Neuronal stem cell (in vitro differentiated cells): ENCODE data around the gene FBXW11.

ENCODE experiments used
- DNase-seq: peaks from one replicate; pipeline ENCODE4 v3.0.0-alpha.2; 2013; ENCODE audit warnings: low spot score
- H2AFZ ChIP-seq: one replicate; pipeline ENCODE4 v1.6.1; 2013; ENCODE audit warnings: mild to moderate bottlenecking, low read length, inconsistent platforms
- H2AK5ac ChIP-seq: 2 replicates; pipeline ENCODE4 v1.6.1; 2013; ENCODE audit warnings: low read depth, mild to moderate bottlenecking, inconsistent platforms, low read length, moderate library complexity, mixed read lengths
- H2BK120ac ChIP-seq: 2 replicates; pipeline ENCODE4 v1.6.1; 2013; ENCODE audit warnings: low read depth, mild to moderate bottlenecking, inconsistent platforms, low read length, moderate library complexity, mixed read lengths
- H2BK12ac ChIP-seq: one replicate; pipeline ENCODE4 v1.6.1; 2013; ENCODE audit warnings: low read length, inconsistent platforms
- H2BK15ac ChIP-seq: 2 replicates; pipeline ENCODE4 v1.6.1; 2013; ENCODE audit warnings: mild to moderate bottlenecking, low read length, inconsistent platforms, mixed read lengths
- H2BK5ac ChIP-seq: one replicate; pipeline ENCODE4 v1.6.1; 2013; ENCODE audit warnings: inconsistent platforms, mild to moderate bottlenecking, low read length, moderate library complexity
- H3K14ac ChIP-seq: one replicate; pipeline ENCODE4 v1.6.1; 2013; ENCODE audit warnings: low read length, inconsistent platforms
- H3K18ac ChIP-seq: 2 replicates; pipeline ENCODE4 v1.6.1; 2013; ENCODE audit warnings: low read length, inconsistent platforms
- H3K23ac ChIP-seq: 2 replicates; pipeline ENCODE4 v1.6.1; 2013; ENCODE audit warnings: low read depth, mild to moderate bottlenecking, mixed read lengths, low read length, inconsistent platforms; ENCODE audit not compliant: poor library complexity
- H3K27ac ChIP-seq: replicated peaks from 3 replicates; pipeline ENCODE4 v1.5.1; 2013; ENCODE audit warnings: low read length, inconsistent platforms
- H3K27me3 ChIP-seq, 3 experiments: 2 replicates each; pipeline ENCODE4 v1.6.1; 2013; ENCODE audit warnings: low read length in 3 of 3, mild to moderate bottlenecking in 2 of 3, inconsistent platforms in 1 of 3, low read depth in 1 of 3, mixed read lengths in 1 of 3, moderate library complexity in 1 of 3; ENCODE audit not compliant: control insufficient read depth in 3 of 3, insufficient read depth in 3 of 3
- H3K36me3 ChIP-seq, 2 donors: replicated peaks in 1 of 2; 2 replicates each; pipeline ENCODE4 v1.6.1; 2013; ENCODE audit warnings: low read length in 2 of 2; ENCODE audit not compliant: control insufficient read depth in 2 of 2, insufficient read depth in 2 of 2
- H3K4ac ChIP-seq: 2 replicates; pipeline ENCODE4 v1.6.1; 2013; ENCODE audit warnings: inconsistent platforms, mild to moderate bottlenecking, low read length, moderate library complexity
- H3K4me1 ChIP-seq, 2 donors: 1 replicate in 1 of 2; 2 replicates in 1 of 2; pipeline ENCODE4 v1.6.1; 2013; ENCODE audit warnings: low read length in 2 of 2, low read depth in 1 of 2; ENCODE audit not compliant: control insufficient read depth in 2 of 2, insufficient read depth in 1 of 2
- H3K4me2 ChIP-seq: one replicate; pipeline ENCODE4 v1.6.1; 2013; ENCODE audit warnings: mild to moderate bottlenecking, low read length, inconsistent platforms; ENCODE audit not compliant: insufficient read depth, poor library complexity, severe bottlenecking
- H3K4me3 ChIP-seq, 2 donors: 2 replicates each; pipeline ENCODE4 v1.5.1; 2013; ENCODE audit warnings: low read length in 2 of 2, mild to moderate bottlenecking in 2 of 2, inconsistent platforms in 1 of 2, moderate library complexity in 1 of 2
- H3K79me1 ChIP-seq: one replicate; pipeline ENCODE4 v1.6.1; 2013; ENCODE audit warnings: low read depth, mild to moderate bottlenecking, inconsistent platforms, low read length, moderate library complexity
- H3K9ac ChIP-seq: one replicate; pipeline ENCODE4 v1.6.1; 2013; ENCODE audit warnings: mild to moderate bottlenecking, low read depth, low read length, inconsistent platforms; ENCODE audit not compliant: poor library complexity
- H3K9me3 ChIP-seq, 2 donors: replicated peaks in 1 of 2; 2 replicates each; pipeline versions ENCODE3 to v1.6.1; 2013; ENCODE audit warnings: low read length in 2 of 2, mild to moderate bottlenecking in 2 of 2, inconsistent platforms in 1 of 2, low read depth in 1 of 2, mixed read lengths in 1 of 2, moderate library complexity in 1 of 2; ENCODE audit not compliant: control insufficient read depth in 2 of 2, insufficient read depth in 1 of 2
- H4K8ac ChIP-seq: one replicate; pipeline ENCODE4 v1.6.1; 2013; ENCODE audit warnings: low read depth, mild to moderate bottlenecking, inconsistent platforms, low read length, moderate library complexity
- H4K91ac ChIP-seq: one replicate; pipeline ENCODE4 v1.6.1; 2013; ENCODE audit warnings: low read length, low read depth, mild to moderate bottlenecking, inconsistent platforms; ENCODE audit not compliant: poor library complexity
- WGBS, 2 donors: extraction: QIAGEN DNeasy Blood & Tissue Kit; methylation state at CpG; one replicate each; pipeline ENCODE4 v1.1.7; 2013; ENCODE audit warnings: missing lambda C conversion rate in 2 of 2, mixed read lengths in 1 of 2; ENCODE audit not compliant: insufficient read length in 2 of 2, insufficient replicate concordance in 1 of 2; ENCODE audit errors: extremely low coverage in 2 of 2; 5-methylcytosine and 5-hydroxymethylcytosine counted together

The FBXW11 gene

DNA sequence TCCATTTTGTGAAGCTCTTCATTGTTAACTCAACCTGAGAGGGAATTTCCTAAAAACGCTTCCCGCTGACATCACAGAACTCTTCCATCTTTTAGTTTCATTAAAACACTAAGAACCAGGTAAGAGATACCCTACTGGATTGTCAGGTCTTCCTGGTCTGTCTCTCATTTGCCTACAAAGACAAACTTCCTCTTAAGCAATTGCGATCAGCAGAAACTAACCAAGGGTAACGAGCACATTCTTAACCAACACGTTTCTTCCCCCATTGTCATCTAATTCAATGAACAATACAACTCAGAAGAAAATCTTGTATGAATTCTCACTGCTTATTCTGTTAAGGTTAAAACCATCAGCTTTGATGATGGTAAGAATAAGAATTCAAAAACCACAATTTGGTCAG, 6.6 kb downstream of the FBXW11 start:
- Histone ChIP-seq H2BK5ac (no peak overlapping the region), H3K79me1 (peaks cover 6% of the 10 kb centered on the region), H3K23ac (no peak overlapping the region), H3K4me1 (peaks cover 3 to 6% of the 10 kb centered on the region in 2 donors), H2BK12ac (no peak overlapping the region), H2BK120ac (no peak overlapping the region), H2AK5ac (no peak overlapping the region), H4K8ac (no peak overlapping the region), H2BK15ac (no peak overlapping the region), H3K4me2 (no peak overlapping the region), H3K4ac (no peak overlapping the region), H3K14ac (no peak overlapping the region), H3K9me3 (peaks cover 0 to 13% of the 10 kb centered on the region in 2 donors), H3K18ac (no peak overlapping the region), H2AFZ (no peak overlapping the region), H3K27me3 (no peaks in the 10 kb centered on the region), H4K91ac (no peak overlapping the region), H3K4me3 (no peak overlapping the region), H3K9ac (no peak overlapping the region), H3K36me3 (peaks cover 8 to 24% of the 10 kb centered on the region in 2 donors), H3K27ac (no peak overlapping the region)
- DNase-seq: no peak
- no CpG with 5 or more reads among the region's 5 CpGs for WGBS, 2 donors

DNA sequence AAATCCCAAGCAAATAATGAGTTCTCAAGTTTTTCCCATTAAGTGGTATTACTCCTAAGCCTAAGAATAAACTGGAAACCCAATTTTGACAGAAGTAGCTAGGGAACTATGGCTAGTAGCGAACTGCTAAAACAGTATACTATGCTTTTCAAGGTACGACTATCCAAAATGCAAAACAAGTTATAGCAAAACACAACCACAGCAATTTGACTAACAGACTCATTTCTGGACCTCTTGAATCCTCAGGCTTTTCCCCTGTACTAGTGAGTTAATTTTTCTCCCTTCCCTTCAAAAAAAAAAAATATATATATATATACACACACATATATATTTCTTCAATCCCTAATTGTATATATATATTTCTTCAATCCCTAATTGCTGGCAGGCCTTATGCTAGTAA, 7.3 kb downstream of the FBXW11 start:
- Histone ChIP-seq H3K9me3 (peaks cover 0 to 13% of the 10 kb centered on the region in 2 donors), H3K23ac (no peak overlapping the region), H3K27ac (no peak overlapping the region), H3K79me1 (peaks cover 6% of the 10 kb centered on the region), H3K4me1 (peaks cover 0 to 6% of the 10 kb centered on the region in 2 donors), H3K9ac (no peak overlapping the region), H2BK15ac (no peak overlapping the region), H2BK12ac (no peak overlapping the region), H3K18ac (no peak overlapping the region), H2BK120ac (no peak overlapping the region), H3K4ac (no peak overlapping the region), H4K8ac (no peak overlapping the region), H4K91ac (no peak overlapping the region), H2BK5ac (no peak overlapping the region), H3K4me3 (no peak overlapping the region), H2AK5ac (no peak overlapping the region), H3K27me3 (no peaks in the 10 kb centered on the region), H2AFZ (no peak overlapping the region), H3K4me2 (no peak overlapping the region), H3K14ac (no peak overlapping the region), H3K36me3 (peaks cover 8 to 29% of the 10 kb centered on the region in 2 donors)
- no peak for DNase-seq
- no CpG with 5 or more reads among the region's 2 CpGs for WGBS, 2 donors

- no peak overlapping the region for H3K18ac ChIP-seq
- no peak overlapping the region for H2BK5ac ChIP-seq
- no peak overlapping the region for H2AFZ ChIP-seq
- H2BK12ac ChIP-seq: no peak overlapping the region
- H2BK15ac ChIP-seq: no peak overlapping the region
- H4K8ac ChIP-seq: no peak overlapping the region
- WGBS, 2 donors: no CpG with 5 or more reads among the region's 3 CpGs
- H3K4me3 ChIP-seq: no peak overlapping the region
- no peak overlapping the region for H3K4ac ChIP-seq
- H3K4me1 ChIP-seq: peaks cover 0 to 6% of the 10 kb centered on the region in 2 donors
- no peak overlapping the region for H2AK5ac ChIP-seq
- no peak overlapping the region for H2BK120ac ChIP-seq
- H3K27me3 ChIP-seq: no peaks in the 10 kb centered on the region
- H3K14ac ChIP-seq: no peak overlapping the region
- peaks cover 6% of the 10 kb centered on the region for H3K79me1 ChIP-seq
- H3K36me3 ChIP-seq: peaks cover 8 to 48% of the 10 kb centered on the region in 2 donors
- H3K9ac ChIP-seq: no peak overlapping the region
- no peak overlapping the region for H3K4me2 ChIP-seq
- no peak overlapping the region for H3K27ac ChIP-seq
- DNase-seq: no peak
- H3K23ac ChIP-seq: no peak overlapping the region
- no peak overlapping the region for H4K91ac ChIP-seq
- H3K9me3 ChIP-seq: peaks cover 0 to 13% of the 10 kb centered on the region in 2 donors
Measured at GRCh38 chr5:171997011-171997410, 9.4 kb downstream of the FBXW11 start.

- Histone ChIP-seq H3K9ac (no peak overlapping the region), H4K91ac (no peak overlapping the region), H4K8ac (no peak overlapping the region), H2AK5ac (no peak overlapping the region), H3K4me2 (no peak overlapping the region), H2AFZ (no peak overlapping the region), H3K79me1 (peaks cover 4% of the 10 kb centered on the region), H2BK5ac (no peak overlapping the region), H3K18ac (no peak overlapping the region), H3K27me3 (no peaks in the 10 kb centered on the region), H3K4me3 (no peak overlapping the region), H3K9me3 (peaks cover 0 to 5% of the 10 kb centered on the region in 2 donors), H3K23ac (no peak overlapping the region), H2BK12ac (no peak overlapping the region), H3K14ac (no peak overlapping the region), H3K4ac (no peak overlapping the region), H2BK120ac (no peak overlapping the region), H2BK15ac (no peak overlapping the region), H3K27ac (no peak overlapping the region), H3K36me3 (peaks cover 8 to 76% of the 10 kb centered on the region in 2 donors), H3K4me1 (peaks cover 0 to 1% of the 10 kb centered on the region in 2 donors)
- WGBS, 2 donors: no CpG with 5 or more reads among the region's 2 CpGs
- DNase-seq: no peak
Measured at GRCh38 chr5:171992813-171993212, 13.6 kb downstream of the FBXW11 start.
